Stimulated activated CD4-positive, alpha-beta T cell treated with anti-CD3 and anti-CD28 coated beads, Interleukin-2, amount 100 ng/mL, for 48 hours (primary cell): ENCODE results near the gene WFDC10A.
"Not testable (repeated sequence)": the region's sequence is repeated elsewhere in the genome, so short reads cannot be mapped to it uniquely, and the experiment has no call there.

Experiments used
- DNase-seq, 2 donors: peaks; one replicate each; pipeline ENCODE4 v3.0.0-alpha.2; 2020

The WFDC10A gene

DNA sequence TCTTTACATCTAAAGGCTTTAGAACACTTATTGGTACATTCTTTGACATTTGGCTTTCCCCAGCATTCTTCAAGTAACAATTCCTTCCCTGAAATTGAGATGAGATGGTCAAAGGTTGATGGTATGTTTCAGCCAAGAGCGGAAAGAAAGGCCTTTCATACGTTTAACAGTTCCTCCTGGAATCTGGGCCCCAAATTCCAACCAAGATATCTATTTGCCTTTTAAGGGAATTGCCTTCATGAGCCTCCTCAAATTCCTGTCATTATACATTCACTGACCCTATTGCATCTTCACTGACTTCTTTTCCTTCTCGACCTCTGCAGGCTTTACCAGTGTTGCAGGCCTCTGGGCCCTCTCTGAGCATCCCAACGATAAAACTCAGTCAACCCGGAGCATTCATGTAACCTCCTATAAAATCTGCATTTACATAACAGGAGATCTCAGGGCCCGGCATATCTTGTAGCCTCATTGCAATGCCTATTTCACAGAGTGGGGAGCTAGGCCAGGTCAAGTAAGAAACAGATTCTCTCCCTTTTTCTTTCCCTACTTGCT lies 19.8 kb downstream of the WFDC10A start:
- DNase-seq: no peak

GRCh38 chr20:45651726-45652125 lies 22.2 kb downstream of the WFDC10A start:
- DNase-seq: not testable (repeated sequence)

DNA sequence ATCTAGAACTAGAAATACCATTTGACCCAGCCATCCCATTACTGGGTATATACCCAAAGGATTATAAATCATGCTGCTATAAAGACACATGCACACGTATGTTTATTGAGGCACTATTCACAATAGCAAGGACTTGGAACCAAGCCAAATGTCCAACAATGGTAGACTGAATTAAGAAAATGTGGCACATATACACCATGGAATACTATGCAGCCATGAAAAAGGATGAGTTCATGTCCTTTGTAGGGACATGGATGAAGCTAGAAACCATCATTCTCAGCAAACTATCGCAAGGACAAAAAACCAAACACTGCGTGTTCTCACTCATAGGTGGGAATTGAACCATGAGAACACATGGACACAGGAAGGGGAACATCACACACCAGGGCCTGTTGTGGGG lies 27.5 kb downstream of the WFDC10A start:
- not testable (repeated sequence) for DNase-seq

GRCh38 chr20:45670139-45670538 lies 40.6 kb downstream of the WFDC10A start, which contains the start of gene WFDC11:
Gene WFDC11 (minus strand): TSS chr20:45670239. CDS start chr20:45650600, 19,639 bp downstream.
- DNase-seq: no peak

DNA sequence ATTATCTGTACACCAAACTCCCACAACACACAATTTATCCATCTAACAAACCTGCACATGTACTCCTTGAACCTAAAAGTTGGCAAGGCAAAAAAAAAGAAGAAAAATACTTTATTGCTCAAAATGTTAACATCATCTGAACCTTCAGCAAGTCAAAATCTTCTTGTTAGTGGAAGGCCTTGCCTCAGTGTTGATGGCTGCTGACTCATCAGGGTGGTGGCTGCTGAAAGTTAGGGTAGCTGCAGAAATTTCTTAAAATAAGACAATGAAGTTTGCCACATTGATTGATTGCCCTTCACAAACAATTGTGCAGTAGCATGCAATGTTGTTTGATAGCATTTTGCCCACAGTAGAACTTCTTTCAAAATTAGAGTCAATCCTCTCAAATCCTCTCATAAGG lies 43.2 kb downstream of the WFDC10A start:
- DNase-seq: no peak

- DNase-seq: no peak
Observed at GRCh38 chr20:45679650-45680049, 50.1 kb downstream of the WFDC10A start.
